Measurements from ENCODE around the gene EFCAB6.

Gene EFCAB6

DNA sequence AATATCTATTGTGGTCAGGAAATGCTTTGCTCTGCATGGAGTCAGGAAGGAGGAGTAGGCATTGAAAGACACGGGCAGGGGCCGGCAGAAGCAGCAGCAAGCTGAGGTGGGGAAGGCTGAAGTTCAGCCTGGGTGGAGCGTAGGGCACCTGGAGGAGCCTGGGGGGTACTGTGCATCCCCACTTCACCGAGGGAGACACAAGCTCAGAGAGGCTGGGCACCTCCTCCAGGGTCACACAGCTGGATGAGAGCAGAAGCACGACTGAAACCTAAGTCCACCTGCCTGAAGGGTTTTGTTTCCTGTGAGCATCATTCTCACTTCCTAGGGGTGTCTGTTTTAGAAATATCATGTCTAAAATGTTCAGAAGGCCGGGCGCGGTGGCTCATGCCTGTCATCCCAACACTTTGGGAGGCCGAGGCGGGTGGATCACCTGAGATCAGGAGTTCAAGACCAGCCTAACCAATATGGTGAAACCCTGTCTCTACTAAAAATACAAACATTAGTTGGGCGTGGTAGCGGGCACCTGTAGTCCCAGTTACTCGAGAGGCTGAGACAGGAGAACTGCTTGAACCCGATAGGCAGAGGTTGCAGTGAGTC is 262.0 kb downstream of the EFCAB6 start:
- no peak for DNase-seq (ENCODE audit: low read depth)

DNA sequence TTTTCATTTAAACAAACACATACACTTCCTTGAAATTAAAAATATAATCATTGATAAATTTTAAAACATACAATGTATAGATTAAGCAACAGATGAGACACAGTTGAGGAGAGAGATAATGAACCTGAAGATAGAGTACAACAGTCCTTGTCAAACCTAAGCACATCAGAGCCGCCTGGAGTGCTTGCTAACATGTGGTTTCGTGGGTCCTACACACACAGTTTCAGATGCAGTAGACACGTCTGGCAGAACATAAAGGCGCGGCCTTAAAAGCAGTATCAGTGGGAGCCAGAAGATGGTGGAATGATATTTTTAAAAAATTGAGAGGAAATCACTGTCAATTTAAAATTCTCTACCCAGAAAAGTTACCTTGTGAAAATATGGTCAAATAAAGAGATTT is 265.9 kb downstream of the EFCAB6 start:
- DNase-seq (ENCODE audit: low read depth) = no peak

DNA sequence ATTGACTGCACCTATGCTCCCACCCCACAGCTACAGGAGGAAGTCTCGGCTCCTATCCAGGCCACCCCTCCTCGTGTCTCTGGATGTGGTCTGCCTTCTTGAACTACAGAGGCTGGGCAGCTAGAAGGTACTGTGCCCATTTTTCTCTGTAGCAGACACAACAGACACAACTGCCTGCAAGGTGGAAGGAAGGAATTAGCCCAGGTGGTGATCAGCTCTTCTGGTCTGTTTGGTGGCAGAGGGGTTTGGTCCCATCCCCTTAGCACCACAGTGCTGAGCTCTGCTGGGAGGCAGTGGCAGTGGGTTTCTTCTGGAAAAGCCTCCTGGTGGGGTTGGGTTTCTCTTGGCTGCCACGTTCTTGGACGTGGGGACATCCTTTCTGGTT is 267.8 kb downstream of the EFCAB6 start:
- no peak for DNase-seq (ENCODE audit: low read depth)

DNA sequence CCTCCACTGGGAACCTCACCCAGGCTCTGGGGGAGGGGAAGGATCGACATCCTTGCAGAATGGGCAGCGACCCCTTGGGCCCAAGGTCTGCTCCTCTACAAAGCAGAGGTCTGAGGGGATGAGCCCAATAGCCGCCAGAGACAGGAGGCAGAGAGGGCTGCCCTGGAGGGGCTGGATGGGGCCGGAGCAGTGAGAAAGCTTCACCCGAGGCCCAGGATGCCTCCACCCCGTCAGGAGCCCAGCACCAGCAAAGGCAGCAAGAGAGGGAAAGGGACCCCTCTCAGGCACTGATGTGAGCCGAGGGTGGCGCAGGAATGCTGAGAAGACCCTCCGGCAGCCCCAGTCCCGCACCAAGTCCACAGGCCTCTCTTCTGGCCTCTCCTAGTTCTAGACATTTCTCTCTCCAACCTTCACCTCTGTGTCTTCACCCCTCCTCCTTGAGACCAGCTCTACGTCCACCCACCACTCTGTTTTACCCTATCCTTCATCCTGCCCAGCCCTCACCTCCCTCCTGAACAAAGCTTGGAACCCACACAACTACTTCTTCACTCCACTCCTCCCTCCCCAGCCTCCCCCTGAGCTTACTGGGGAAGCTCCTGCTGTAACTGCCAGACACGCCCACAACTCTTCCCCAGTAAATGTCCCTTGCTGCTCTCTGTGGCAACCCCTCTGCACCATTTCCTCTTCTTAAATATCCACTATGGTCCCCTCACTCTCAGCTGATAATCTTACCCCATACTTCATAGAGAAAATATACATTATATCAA is 268.4 kb downstream of the EFCAB6 start:
- DNase-seq (ENCODE audit: low read depth) = no peak

DNA sequence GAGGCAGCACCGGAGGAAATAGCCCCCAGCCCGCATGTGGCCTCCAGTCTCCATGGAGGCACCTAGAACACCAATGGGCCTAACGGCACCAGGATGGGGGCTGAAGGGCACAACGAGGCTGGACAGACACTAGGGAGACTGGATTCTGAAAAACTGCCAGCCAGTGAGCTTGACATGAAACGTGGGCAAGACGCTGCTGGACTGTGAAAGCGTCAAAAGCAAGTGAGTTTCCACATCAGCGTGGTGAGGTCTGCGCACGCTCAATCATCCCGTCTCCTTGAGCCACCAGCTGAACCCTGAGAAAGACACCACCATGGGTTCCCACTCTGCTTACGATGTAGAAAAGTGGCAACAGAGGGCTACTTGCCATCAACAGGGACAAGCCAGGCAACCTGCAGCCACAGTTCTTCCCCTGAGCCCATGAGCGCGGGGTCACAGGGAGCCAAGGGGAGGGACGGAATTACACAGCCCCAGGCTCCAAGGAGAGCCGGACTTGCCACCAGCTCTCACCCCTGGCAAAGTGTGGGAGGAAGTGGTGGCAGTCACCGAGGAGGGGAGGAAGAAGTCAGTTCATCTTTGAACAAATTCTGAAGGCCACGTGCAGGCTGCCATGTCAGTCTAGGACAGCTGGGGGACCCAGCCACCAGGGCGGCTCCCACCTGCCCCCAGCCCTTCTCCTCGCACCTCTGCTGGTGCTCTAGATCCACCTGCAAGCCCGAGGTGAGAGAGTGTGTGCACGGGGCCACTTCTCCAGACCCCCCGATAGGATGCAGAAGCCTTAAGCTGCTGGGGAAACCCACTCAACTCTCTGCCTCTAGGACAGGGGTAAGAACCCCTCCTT is 269.2 kb downstream of the EFCAB6 start:
- DNase-seq (ENCODE audit: low read depth) = no peak

DNA sequence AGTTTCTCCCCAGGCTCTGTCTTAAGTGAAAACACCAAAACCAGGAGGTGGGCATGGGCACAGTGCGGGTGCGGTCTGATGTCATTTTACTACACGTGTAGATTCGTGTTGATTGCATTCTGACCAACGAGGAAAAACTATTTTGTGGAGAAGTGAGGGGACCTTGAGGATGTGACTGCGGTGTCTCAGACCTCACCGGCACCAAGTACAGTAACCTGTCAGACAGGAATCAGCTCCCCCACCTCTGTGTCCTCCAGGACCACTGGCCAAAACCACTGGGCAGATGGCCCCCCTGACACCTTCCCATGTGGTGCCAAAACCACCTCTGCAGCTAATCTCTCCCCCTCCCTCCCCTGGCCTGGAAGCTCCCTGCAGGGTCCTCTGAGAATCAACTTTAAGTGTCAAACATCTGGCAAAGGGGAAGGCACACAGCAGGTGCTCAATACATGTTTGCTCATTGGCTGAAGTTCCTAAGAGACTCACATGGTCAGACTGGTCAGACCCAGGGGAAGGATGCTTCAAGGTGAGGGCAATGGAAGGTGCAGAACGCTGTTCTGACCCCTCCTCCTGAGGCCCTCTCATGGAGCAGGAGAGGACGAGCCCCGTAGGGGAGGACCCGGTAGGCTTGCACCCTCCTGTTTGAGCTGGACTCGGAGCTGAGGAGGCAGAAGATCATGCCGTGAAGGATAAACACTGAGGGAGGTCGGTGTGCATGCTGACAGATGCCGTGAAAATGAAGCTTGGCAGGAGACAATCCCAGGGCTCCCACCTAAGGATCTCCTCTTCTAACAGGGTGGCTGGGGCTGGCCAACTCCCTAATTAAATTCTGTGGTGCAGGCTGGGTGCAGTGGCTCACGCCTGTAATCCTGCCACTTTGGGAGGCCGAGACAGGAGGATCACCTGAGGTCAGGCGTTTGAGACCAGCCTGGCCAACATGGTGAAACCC is 270.4 kb downstream of the EFCAB6 start:
- DNase-seq (ENCODE audit: low read depth) = no peak

DNA sequence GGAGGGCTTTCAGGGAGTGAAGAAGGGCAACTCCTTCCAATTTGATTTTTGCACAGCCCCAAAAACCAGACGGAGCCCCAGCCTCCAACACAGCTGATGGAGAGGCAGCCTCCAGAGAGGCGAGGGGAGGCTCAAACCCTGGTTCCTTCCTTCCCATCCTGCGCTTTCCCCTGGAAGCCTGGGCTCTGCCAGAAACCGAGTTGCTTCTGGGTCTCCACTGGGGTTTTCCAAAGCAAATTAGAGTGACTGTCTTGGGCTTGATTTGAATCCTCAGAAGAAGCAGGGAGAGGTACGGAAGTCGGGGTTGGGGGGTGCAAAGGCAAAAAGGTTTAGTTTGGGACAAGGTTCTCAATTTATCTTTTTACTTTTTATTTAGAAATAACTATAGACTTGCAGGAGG is 271.1 kb downstream of the EFCAB6 start:
- DNase-seq (ENCODE audit: low read depth) = no peak

DNA sequence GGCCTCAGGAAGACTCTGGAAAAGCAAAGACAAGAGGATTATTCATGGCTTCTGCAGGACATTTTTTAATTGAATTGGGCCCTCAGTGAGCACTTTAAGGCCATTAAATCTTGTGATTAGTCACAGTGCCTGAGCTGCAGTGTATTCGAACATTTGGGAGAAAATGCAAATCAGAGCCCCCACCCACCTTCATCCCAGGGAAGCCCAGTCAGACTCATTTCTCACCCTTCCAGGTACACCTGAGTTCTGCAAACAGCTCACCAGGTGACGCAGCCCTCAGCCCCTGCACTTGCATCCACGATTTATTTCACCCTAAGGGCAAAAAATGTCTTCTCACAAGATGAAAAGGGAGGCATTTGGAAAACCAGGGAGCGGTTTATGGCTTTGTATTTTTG is 271.6 kb downstream of the EFCAB6 start:
- no peak for DNase-seq (ENCODE audit: low read depth)

DNA sequence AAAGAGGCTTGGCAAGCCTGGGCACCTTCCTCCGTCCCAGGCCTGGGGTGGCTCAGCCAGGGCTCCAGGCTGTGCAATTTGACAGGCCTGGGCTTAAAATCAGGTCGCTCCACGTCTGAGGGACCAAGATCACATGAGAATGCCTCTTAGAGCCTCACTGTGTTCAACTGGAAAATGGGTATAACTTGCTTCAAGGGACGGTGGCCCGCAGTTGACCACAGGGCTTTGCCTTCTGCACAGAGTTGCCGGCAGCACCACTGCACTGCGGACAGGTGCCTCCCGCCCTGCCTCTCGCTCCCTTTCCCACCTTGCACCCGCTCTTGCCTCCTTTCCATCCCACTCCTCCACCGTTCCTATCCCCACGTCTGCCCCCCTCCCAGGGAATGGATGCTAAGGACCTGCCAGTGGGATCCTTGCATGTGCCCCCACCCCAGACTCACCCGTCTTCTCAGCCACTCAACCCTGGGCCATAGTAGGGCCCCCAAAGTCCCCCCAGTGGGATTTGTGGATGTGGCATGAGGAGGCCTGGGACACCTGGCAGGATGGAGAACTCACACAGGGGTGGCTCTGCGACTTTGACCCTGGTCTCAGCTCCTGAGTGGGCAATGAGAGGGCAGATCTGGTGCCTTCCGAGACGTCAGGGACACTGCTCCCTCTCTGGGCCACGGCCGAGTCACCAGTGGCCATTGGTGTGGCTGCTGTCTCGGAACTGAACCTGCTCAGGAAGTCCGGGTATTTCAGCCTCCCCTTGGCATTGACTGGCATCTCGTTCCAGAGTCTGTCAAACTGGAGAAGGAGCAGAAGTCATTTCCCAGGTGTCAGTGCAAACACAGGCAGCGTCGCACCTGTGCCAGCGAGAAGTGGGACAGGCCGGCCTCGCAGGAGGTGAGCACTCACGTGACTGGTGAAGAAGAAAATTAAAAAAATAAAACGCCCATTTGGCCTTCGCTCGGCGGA is 272.3 kb downstream of the EFCAB6 start:
- no peak for DNase-seq (ENCODE audit: low read depth)

DNA sequence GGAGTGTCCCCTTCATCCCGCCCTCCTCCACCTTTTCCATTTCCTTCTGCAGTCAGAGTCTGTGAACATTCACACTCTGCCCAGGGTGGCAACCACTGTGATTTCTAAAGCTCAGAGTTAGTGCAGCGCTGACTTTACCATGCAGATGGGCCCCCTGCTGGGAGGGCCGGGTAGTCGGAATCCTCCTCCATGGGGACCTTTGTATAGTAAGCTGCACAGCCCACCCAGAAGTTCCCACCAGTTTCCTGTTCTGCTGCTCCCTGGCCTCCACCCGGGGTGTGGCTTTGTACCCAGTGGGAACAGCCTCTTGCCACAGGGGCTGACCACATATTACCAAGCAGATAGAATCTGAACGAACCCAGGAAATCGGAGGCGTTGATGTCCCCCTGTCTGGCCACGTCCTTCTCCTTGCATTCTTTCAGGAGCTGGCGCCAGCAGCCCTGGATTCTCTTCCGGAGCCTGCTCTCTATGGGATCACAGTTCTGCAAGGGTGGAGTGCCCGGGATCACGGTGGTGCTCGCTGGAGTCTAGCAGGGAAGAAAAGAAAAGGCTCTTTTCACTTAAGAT is 275.0 kb downstream of the EFCAB6 start:
- DNase-seq (ENCODE audit: low read depth) = no peak

DNA sequence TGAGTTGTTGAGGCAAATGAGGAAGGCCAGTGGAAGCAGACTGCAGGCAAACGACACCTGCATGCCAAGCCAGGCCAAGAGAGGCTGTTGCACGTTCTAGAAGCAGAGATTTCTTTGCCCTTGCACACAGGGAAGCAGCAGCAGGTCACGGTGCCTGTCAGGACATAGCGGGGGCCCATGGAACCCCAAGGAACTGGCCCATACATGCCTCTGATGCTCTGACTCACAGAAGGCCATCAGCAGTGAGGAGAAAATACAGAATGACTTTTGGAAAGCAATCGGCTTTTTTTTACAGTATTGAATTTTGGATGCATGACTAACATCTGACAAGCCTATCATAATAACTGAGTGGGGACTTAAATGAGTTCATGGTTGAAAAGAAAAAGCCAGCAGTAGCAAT is 276.4 kb downstream of the EFCAB6 start:
- no peak for DNase-seq (ENCODE audit: low read depth)

DNA sequence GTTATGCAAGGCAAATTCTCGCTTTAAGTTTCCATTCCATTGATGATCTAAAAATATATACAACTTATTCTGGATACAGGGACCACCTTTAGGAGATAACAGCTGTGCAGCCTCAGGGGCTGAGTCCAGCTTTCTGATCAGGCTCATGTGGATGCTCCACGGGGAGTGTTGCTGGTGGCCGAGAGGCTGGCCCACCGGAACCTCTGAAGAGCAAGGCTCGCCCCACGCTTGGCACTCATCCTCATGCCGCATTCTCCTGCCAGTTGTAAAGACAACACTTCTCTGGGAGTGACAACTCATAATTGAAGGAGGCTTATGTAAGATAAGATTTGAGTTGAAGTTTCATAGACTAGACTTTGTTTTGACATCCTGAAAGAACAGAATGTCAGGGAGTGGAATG is 276.8 kb downstream of the EFCAB6 start:
- DNase-seq (ENCODE audit: low read depth) = no peak

DNA sequence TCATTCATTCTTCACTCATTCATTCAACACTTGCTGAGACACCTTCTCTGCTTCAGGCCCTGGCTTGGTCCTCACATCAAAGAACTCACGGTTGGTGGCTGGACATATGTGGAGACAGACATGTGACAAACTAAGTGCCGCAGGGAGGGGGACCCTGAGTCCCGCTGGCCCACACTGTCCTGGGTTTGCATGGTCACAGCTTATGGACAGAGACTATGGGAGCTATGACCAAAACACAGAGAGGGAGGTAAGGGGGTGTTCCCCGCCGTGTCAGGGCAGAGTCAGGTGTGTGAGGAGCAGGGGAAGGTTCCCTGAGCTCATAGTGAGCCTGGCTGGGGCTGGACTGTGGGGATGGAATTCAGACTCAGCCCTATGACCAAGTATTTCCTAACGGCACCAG is 277.2 kb downstream of the EFCAB6 start:
- DNase-seq (ENCODE audit: low read depth) = no peak

DNA sequence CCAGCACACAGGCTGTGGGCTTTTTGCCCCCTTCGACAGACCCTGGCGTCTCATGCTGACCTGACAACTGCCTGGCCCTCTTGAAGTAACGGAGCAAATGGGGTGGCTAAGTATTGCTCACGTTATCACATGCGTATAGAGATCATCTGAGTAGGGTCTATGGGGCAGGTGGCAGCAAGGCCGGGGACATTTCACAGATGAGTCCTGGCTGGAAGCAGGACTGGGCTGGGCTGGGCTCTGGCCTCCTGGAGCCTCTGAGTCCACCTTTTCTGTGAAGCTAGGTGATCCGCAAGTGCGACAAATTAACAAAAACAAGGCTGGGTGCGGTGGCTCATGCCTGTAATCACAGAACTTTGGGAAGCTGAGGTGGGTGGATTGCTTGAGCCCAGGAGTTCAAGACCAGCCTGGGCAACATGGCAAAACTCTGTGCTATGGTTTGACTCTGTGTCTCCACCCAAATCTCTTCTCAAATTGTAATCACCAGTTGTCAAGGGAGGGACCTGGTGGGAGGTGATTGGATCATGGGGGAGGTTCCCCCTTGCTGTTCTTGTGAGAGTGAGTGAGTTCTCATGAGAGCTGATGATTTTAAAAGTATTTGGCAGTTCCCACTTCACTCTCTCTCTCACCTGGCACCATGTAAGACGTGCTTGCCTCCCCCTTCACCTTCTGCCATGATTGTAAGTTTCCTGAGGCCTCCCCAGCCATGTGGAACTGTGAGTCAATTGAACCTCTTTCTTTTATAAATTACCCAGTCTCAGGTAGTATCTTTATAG is 278.3 kb downstream of the EFCAB6 start:
- no peak for DNase-seq (ENCODE audit: low read depth)

DNA sequence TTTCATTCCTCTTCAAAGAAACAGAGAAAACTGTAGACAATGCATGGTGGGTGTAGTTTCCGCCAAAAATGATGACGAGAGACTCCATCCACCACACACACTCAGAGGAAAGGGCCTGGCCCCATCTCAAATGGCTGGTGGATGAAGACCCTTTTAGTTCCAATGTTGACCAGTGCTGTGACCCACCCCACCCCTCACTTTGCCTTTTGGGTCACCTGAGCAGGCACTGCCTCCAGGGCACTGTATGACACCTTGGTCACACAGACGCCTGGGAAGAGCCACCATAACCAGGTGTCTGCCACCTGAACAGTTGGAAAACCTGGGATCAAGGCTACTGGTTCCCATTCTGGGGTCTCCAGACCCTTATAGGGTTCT is 279.0 kb downstream of the EFCAB6 start:
- DNase-seq (ENCODE audit: low read depth) = no peak

DNA sequence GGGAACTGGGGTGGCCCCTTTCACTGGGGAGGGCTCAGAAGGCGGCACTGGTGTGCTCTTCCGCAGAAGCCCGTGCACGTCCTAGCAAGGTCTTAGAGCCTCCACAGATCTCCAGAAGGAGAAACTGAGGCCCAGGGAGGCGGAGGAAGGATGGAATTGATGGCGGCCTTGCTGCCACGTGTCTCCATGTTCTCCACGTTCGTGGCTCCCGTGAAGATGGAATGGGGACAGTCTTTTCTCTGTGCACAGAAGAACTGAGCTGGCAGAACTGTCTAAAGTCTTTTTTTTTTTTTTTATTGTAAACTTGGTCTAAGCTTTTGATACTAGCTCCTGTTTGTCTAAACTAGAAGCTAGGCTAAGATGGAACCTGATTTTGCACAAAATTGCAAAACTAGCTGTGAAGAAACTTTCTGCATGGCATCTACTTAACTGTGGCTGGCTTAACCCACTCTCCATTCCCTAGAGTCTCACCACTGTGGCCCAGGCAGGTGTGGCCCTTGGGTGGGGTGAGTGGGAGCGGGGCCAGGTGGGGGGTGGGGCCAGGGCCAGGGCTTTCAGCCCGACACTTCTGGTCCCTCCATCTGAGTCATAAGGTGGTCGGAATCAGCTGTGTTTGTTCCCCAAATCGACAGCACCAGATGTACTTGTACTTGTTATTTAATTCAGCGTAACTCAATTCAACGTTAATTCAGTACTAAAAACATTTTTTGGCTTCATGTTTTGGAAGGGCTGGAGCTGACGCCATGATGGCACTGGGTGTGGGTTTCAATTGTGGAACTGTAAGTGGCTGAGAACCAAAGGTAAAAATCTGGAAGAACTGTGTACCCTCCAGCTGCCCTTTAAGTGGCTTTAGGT is 279.6 kb downstream of the EFCAB6 start:
- DNase-seq (ENCODE audit: low read depth) = no peak

DNA sequence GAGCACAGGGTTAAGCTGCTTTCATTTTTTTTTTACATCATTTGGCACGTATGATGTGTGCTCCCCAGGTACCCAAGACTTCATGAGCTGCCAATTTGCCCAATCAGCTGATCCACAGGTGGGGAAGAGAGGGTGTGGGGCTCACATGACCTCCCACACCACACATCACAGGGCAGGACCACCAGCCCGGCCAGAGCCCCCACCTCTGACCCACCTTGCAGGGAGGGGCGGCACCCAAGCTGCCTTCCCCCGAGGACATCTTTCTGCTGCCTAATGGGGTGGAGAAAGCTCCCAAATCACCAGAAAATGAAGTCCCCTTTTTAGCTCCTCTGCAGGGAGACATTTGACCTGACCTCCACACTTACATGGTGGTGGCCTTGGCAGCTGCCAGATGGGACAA is 280.5 kb downstream of the EFCAB6 start:
- DNase-seq (ENCODE audit: low read depth) = no peak

DNA sequence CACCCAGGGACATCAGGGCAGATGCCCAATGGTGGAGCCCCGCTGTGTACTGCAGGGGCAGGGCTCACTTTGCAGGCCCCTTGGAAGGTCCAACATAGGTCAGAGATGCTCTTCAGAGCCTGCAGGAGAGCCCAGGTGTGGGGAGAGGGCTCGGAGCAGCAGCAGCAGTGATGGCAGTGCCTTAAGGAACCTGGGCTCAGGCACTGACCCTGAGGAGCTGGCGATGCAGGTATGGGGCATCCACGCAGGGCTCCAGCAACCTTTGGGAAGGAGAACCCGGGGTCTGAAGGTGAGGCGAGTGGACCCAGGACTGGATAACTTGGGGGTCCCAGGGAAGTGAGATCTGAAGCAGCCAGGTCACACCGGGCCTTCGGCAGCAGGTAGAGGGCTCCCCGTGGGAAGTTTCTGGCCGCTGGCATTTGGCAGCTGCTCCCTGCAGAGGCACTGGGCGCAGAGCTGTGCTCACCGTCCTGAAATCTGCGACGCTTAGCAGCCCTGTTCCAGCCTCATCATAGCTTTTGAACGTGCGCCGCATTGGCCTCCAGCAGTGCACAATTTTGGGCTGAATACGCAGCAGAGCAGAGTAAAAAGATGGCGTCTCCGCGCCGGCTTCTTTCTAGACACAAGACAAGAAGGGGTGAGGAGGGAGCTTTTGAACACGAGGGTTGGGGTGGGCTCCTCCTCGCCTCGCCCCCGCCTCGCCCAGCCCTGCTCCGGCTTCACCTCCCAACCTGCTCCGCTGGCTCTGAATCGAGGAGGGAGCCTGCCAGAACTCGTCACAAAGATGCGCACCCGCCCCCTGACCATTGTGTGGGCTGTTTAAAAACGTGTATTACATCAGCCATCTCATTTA is 281.5 kb downstream of the EFCAB6 start:
- DNase-seq (ENCODE audit: low read depth) = no peak
